ENCODE data around the gene BNC2. TPM values are rescaled to one million over a fixed set of nuclear protein-coding genes. Genes with fewer than 3 reads are reported as not detected.

BNC2 gene
- total and polyA plus RNA-seq, 2 of the 13 experiments (the other 11 are each of a cell fraction or from before 2014, with no cell fraction given), result not detected

DNA sequence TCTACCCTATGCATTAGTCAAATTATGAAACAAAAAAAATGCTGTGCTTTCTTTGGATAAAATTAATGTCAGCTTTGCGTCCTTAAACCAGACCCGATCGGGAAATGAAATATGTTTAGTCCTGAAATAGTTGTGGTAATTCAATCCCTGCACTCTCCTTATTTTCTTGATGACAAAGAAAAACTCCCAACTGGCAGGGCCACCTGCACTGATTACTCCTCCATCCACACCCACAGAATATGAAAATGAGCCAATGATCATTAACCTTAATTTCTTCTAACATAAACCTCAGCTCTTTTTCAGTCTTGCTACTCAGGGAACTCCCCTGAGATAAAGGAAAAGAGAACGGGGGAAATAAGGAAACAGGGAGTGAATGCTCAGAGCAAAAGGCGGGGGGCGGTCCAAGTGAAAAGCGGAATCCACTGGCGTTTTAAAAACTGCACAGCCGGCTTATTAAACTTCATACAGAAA lies 245.3 kb downstream of the BNC2 start (continued):
- TF ChIP-seq, protein P1, sequence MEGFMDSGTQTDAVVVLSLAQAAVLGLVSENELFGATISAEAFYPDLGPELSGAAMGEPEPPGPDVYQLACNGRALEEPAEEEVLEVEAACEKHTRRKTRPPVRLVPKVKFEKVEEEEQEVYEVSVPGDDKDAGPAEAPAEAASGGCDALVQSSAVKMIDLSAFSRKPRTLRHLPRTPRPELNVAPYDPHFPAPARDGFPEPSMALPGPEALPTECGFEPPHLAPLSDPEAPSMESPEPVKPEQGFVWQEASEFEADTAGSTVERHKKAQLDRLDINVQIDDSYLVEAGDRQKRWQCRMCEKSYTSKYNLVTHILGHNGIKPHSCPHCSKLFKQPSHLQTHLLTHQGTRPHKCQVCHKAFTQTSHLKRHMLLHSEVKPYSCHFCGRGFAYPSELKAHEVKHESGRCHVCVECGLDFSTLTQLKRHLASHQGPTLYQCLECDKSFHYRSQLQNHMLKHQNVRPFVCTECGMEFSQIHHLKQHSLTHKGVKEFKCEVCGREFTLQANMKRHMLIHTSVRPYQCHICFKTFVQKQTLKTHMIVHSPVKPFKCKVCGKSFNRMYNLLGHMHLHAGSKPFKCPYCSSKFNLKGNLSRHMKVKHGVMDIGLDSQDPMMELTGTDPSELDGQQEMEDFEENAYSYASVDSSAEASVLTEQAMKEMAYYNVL (CRISPR knock-in tag; IDR thresholded peaks at IDR 0.05; ENCODE audit: borderline replicate concordance), result no peak
- TF ChIP-seq TAF15 (IDR thresholded peaks at IDR 0.05; ENCODE audit: low read depth, low read length, poor library complexity, severe bottlenecking) (no peak), ZFP1 (CRISPR knock-in tag; IDR thresholded peaks at IDR 0.05) (no peak), NPAS2 (CRISPR knock-in tag; IDR thresholded peaks at IDR 0.05; ENCODE audit: borderline replicate concordance) (no peak)

DNA sequence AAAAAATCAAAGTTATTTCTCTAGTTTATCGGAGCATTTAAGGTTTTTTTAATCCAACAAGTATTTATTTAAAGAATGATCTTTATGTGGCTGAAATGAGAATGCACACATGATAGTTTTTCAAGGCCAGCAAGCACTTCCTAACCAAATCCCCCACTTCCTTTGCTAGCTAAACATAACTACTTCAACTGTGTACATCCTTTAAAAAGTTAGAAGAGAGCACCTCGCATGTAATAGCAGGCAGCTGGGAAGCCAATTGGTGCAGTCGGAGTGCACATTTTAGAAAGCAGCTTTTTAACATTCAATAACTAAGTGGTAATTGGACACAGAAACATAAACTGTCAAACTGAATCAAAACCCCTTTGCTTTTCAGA lies 245.7 kb downstream of the BNC2 start:
- BruUV-seq (replicated peaks), result no TSS peak
- 7% methylated on average over 3 of the region's 3 CpGs for WGBS (ENCODE audit: low lambda C conversion rate)
- ChIA-PET CTCF (ENCODE audit: low intra/inter-chr PET ratio, low total read pairs) (no interaction called here), POLR2A (no interaction called here)
- Histone ChIP-seq H3K79me2 (ENCODE audit: insufficient read depth, low read length) (no peaks in the 10 kb centered on the region), H3K4me1 (ENCODE audit: insufficient read depth, low read length) (no peaks in the 10 kb centered on the region), H3K4me2 (ENCODE audit: low read depth, low read length) (no peak overlapping the region), H2AFZ (ENCODE audit: low read length) (no peak overlapping the region), H4K20me1 (ENCODE audit: insufficient read depth, low read length) (no peaks in the 10 kb centered on the region), H3K27me3 (ENCODE audit: control insufficient read depth in 1 of 2, insufficient read depth in 2 of 2, low read length in 2 of 2) (peaks cover 0 to 33% of the 10 kb centered on the region in 2 experiments; a peak in 3 of 5 replicates), H3K9me3 (ENCODE audit: low read length) (no peaks in the 10 kb centered on the region), H3K36me3 (replicated peaks in 1 of 2; ENCODE audit: control insufficient read depth in 1 of 2, insufficient read depth in 2 of 2, low read length in 2 of 2) (no peaks in the 10 kb centered on the region), H3K4me3 (replicated peaks in 1 of 3; ENCODE audit: insufficient read depth in 1 of 3, low read depth in 2 of 3, low read length in 3 of 3) (no peak overlapping the region), H3K27ac (ENCODE audit: extremely low read length, insufficient read depth, low read length) (no peak overlapping the region), H3K9ac (ENCODE audit: insufficient read depth, low read depth, low read length) (no peak overlapping the region)
- DNase-seq (ENCODE audit: low spot score), result no peak
- in situ Hi-C loops (cut with HindIII; ENCODE audit: extremely low pct_ligation_motif_present, low pct_unique_long_range_greater_than_20kb), result no loop called here
- intact Hi-C loops (cut with micrococcal nuclease; ENCODE audit: unreplicated experiment), result no loop called here
- no peak for FAIRE-seq
- TF ChIP-seq ZNF350 (CRISPR knock-in tag; IDR thresholded peaks at IDR 0.05; ENCODE audit: borderline replicate concordance, low read depth) (no peak), ZNF382 (CRISPR knock-in tag; IDR thresholded peaks at IDR 0.05; ENCODE audit: borderline replicate concordance) (no peak), ARID2 (CRISPR knock-in tag; IDR thresholded peaks at IDR 0.05; ENCODE audit: borderline replicate concordance) (no peak), ZNF572 (CRISPR knock-in tag; IDR thresholded peaks at IDR 0.05) (no peak), TBP (CRISPR knock-in tag; IDR thresholded peaks at IDR 0.05) (no peak), SP2 (CRISPR knock-in tag; IDR thresholded peaks at IDR 0.05) (no peak), NAIF1 (CRISPR knock-in tag; IDR thresholded peaks at IDR 0.05; ENCODE audit: borderline replicate concordance) (no peak), STAG1 (CRISPR knock-in tag; IDR thresholded peaks at IDR 0.05) (no peak), ATAD3A (CRISPR knock-in tag; IDR thresholded peaks at IDR 0.05) (no peak), ZBTB20 (CRISPR knock-in tag; IDR thresholded peaks at IDR 0.05; ENCODE audit: borderline replicate concordance, low read depth) (no peak), ELF4 (CRISPR knock-in tag; IDR thresholded peaks at IDR 0.05; ENCODE audit: borderline replicate concordance) (no peak), NFATC3 (CRISPR knock-in tag; IDR thresholded peaks at IDR 0.05) (no peak), ZNF232 (CRISPR knock-in tag; IDR thresholded peaks at IDR 0.05; ENCODE audit: borderline replicate concordance) (no peak), HNF4G (IDR thresholded peaks at IDR 0.05; ENCODE audit: borderline replicate concordance, low read depth, low read length) (no peak), HNF4G (CRISPR knock-in tag; IDR thresholded peaks at IDR 0.05; ENCODE audit: borderline replicate concordance, low read depth) (no peak), CREM (IDR thresholded peaks at IDR 0.05) (no peak), CREM (CRISPR knock-in tag; IDR thresholded peaks at IDR 0.05) (no peak)
- TF ChIP-seq, protein P2, sequence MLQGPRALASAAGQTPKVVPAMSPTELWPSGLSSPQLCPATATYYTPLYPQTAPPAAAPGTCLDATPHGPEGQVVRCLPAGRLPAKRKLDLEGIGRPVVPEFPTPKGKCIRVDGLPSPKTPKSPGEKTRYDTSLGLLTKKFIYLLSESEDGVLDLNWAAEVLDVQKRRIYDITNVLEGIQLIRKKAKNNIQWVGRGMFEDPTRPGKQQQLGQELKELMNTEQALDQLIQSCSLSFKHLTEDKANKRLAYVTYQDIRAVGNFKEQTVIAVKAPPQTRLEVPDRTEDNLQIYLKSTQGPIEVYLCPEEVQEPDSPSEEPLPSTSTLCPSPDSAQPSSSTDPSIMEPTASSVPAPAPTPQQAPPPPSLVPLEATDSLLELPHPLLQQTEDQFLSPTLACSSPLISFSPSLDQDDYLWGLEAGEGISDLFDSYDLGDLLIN (CRISPR knock-in tag; IDR thresholded peaks at IDR 0.05; ENCODE audit: borderline replicate concordance), result no peak
- no peak for ATAC-seq
